Measurements from ENCODE around the gene NEURL2. TPM values are rescaled to one million over a fixed set of nuclear protein-coding genes. Genes with fewer than 3 reads are reported as not detected.
A peak's percentile ranks its signal among the peaks of the same experiment; 100 is the strongest.

Gene NEURL2
- total RNA-seq, 1 experiment from 2014 or later, result 2.3 TPM

DNA sequence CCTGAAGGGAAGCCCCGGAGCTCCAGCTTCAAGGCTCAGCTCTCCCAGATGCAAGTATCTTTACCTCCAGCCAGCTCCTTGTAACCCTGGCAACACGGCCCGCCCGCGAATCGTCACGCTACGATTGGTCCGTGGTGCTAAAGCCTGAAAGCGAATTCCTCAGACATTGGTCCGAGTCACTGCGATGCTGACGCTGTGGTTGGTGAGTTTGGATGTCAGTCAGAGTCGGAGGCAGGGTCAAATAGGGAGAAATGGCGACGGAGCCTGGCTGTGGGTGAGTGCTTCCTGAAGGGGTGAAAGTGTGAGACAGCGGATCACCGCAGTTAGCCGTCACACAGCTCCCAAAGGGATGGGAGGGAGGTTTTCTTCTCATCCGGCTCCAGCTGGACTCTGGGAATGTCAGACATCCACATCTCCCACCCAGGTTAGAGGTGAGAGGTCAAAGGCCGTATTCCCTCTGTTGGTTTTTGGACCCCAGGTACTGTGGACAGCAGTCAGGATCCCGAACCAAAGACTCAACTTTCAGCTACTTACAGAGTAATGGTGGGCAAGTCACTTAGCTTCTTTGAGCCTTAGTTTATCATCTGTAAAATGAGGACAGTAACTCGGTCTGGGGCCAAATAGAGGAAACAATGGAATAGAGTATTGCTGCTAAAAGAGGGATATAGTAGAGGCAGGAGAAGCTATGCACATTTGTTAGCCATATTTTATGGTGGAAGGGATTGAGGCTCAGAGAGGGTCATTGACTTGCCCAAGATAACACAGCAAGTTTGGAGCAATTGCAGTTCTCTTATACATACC is 9.8 kb downstream of the NEURL2 start, which contains the start of gene ZSWIM1:
TSS of gene ZSWIM1 (plus strand) at position 240 of the 801 bp plus-strand sequence. CDS start 1,366 bp downstream, outside the sequence.
- Histone ChIP-seq H4K20me1 (ENCODE audit: low read length) (no peaks in the 10 kb centered on the region), H3F3A (ENCODE audit: low read length, unreplicated experiment) (no peaks in the 10 kb centered on the region), H2AFZ (ENCODE audit: low read length) (peak within 1 kb of the TSS; percentile 79), H3K36me3 (ENCODE audit: low read depth, low read length) (peaks cover 14% of the 10 kb centered on the region), H3K4me3 (ENCODE audit: low read length) (peak within 1 kb of the TSS; percentile 96), H3K79me2 (ENCODE audit: low read length) (peaks cover 38% of the 10 kb centered on the region), H3K4me1 (ENCODE audit: insufficient read depth, low read length) (peaks cover 22% of the 10 kb centered on the region), H3K9me2 (replicated peaks; ENCODE audit: low read length) (no peaks in the 10 kb centered on the region), H3K27me3 (ENCODE audit: low read length) (no peaks in the 10 kb centered on the region), H3K9ac (ENCODE audit: low read length) (peak within 1 kb of the TSS; percentile 91), H3K4me2 (ENCODE audit: low read length) (peak within 1 kb of the TSS; percentile 100), H3K9me3 (ENCODE audit: low read length) (no peaks in the 10 kb centered on the region), H3K27ac (ENCODE audit: low read length) (peak within 1 kb of the TSS; percentile 36)
- no peak for TF ChIP-seq EZH2 (IDR thresholded peaks at IDR 0.05; ENCODE audit: low read length, unreplicated experiment)
- TF ChIP-seq, protein P1, sequence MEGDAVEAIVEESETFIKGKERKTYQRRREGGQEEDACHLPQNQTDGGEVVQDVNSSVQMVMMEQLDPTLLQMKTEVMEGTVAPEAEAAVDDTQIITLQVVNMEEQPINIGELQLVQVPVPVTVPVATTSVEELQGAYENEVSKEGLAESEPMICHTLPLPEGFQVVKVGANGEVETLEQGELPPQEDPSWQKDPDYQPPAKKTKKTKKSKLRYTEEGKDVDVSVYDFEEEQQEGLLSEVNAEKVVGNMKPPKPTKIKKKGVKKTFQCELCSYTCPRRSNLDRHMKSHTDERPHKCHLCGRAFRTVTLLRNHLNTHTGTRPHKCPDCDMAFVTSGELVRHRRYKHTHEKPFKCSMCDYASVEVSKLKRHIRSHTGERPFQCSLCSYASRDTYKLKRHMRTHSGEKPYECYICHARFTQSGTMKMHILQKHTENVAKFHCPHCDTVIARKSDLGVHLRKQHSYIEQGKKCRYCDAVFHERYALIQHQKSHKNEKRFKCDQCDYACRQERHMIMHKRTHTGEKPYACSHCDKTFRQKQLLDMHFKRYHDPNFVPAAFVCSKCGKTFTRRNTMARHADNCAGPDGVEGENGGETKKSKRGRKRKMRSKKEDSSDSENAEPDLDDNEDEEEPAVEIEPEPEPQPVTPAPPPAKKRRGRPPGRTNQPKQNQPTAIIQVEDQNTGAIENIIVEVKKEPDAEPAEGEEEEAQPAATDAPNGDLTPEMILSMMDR (conservative IDR thresholded peaks at IDR 0.05; ENCODE audit: low read depth, low read length), result no peak
- no peak for TF ChIP-seq EZH2phosphoT487 (IDR thresholded peaks at IDR 0.05; ENCODE audit: borderline replicate concordance, low read length)
- intact Hi-C loops (cut with micrococcal nuclease), result loop anchor here (2.0 kb wide), 1 partner anchor 24 kb away; the partner anchor contains the start of genes ACOT8 and ZSWIM3
- ATAC-seq, result peak; percentile 97
- ChIA-PET CTCF (interaction anchor here (0.5 kb wide), 1 partner anchor 91 kb away, joined by 3 read pairs; no protein-coding TSS in a partner anchor), POLR2A (ENCODE audit: unreplicated experiment) (interaction anchor here (0.6 to 0.9 kb wide), 7 partner anchors 14 to 485 kb away, joined by 3 to 7 read pairs (median 3); no protein-coding TSS in a partner anchor)
- TSS peak; percentile 79 for BruUV-seq (replicated peaks)
- DNase-seq, result peak; percentile 100

DNA sequence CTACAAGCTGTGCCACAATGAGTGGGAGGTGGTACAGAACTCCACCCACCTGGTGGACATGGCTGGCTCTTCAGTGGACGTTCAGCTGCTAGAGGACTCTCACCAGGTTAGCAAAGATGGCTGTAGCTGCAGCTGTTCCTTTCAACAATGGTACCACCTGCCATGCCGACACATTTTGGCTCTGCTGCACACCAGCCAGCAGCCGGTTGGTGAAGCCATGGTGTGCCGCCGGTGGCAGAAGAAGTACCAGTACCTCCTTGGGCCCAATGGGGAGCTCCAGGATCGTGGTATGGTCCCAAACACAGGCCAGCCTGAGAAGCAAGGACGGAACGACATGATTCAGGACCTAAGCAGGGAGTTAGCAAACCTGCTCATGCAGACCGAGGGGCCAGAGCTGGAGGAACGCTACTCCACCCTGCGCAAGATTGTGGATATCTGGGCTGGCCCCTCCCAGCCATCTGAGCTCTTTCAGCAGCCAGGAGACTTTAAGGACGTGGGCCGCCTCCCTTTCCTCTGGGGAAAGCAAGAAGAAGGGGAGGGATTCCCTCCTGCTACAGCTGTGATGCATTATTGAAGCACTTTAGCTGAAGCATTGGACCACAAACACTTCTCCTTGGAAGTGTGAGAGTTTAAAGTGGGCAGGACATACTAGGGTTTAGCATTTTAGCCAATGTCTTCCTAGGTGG is 12.8 kb downstream of the NEURL2 start:
- Histone ChIP-seq H3K27me3 (ENCODE audit: low read length) (no peaks in the 10 kb centered on the region), H3K27ac (ENCODE audit: low read length) (no peak overlapping the region), H3K79me2 (ENCODE audit: low read length) (peaks cover 21% of the 10 kb centered on the region), H2AFZ (ENCODE audit: low read length) (no peak overlapping the region), H4K20me1 (ENCODE audit: low read length) (no peaks in the 10 kb centered on the region), H3F3A (ENCODE audit: low read length, unreplicated experiment) (no peaks in the 10 kb centered on the region), H3K4me3 (ENCODE audit: low read length) (no peak overlapping the region), H3K4me2 (ENCODE audit: low read length) (no peak overlapping the region), H3K9ac (ENCODE audit: low read length) (no peak overlapping the region), H3K36me3 (ENCODE audit: low read depth, low read length) (peaks cover 8% of the 10 kb centered on the region), H3K9me2 (replicated peaks; ENCODE audit: low read length) (no peaks in the 10 kb centered on the region), H3K4me1 (ENCODE audit: insufficient read depth, low read length) (peaks cover 14% of the 10 kb centered on the region), H3K9me3 (ENCODE audit: low read length) (no peaks in the 10 kb centered on the region)
- no peak for DNase-seq
- no TSS peak for BruUV-seq (replicated peaks)
- TF ChIP-seq EZH2phosphoT487 (IDR thresholded peaks at IDR 0.05; ENCODE audit: borderline replicate concordance, low read length), result no peak
- TF ChIP-seq EZH2 (IDR thresholded peaks at IDR 0.05; ENCODE audit: low read length, unreplicated experiment), result no peak
- TF ChIP-seq, protein P1 (conservative IDR thresholded peaks at IDR 0.05; ENCODE audit: low read depth, low read length), result no peak
- ChIA-PET CTCF (no interaction called here), POLR2A (ENCODE audit: unreplicated experiment) (no interaction called here)
- no peak for ATAC-seq
- intact Hi-C loops (cut with micrococcal nuclease), result no loop called here
